HFF-Myc (cell line): Measurements from ENCODE around the gene SQOR.

Experiments used
- DNase-seq: peaks from one replicate; pipeline ENCODE4 v3.0.0-alpha.2; 2011; ENCODE audit warnings: low read depth; ENCODE audit errors: extremely low read depth
- H3K4me3 ChIP-seq: replicated peaks from 2 replicates; pipeline ENCODE4 v1.5.1; 2011; ENCODE audit warnings: low read depth, mild to moderate bottlenecking, control low read depth, low read length
- CTCF ChIP-seq: IDR thresholded peaks from 2 replicates; pipeline ENCODE4 v1.5.1; 2012; ENCODE audit warnings: mild to moderate bottlenecking, low read depth, low read length, control low read depth; ENCODE audit errors: missing control alignments

The SQOR gene

GRCh38 chr15:45715528-45715927 is 80.7 kb downstream of the SQOR start:
- DNase-seq, result no peak
- no peak overlapping the region for H3K4me3 ChIP-seq
- no peak for TF ChIP-seq CTCF

GRCh38 chr15:45719490-45719889 is 84.7 kb downstream of the SQOR start:
- TF ChIP-seq CTCF, result no peak
- no peak for DNase-seq
- no peak overlapping the region for H3K4me3 ChIP-seq

- no peak for TF ChIP-seq CTCF
- no peak for DNase-seq
- no peak overlapping the region for H3K4me3 ChIP-seq
These were observed 85.4 kb downstream of the SQOR start for GRCh38 chr15:45720183-45720582.

GRCh38 chr15:45728641-45729040 is 93.8 kb downstream of the SQOR start:
- no peak overlapping the region for H3K4me3 ChIP-seq
- no peak for DNase-seq
- no peak for TF ChIP-seq CTCF

GRCh38 chr15:45729141-45729540 is 94.3 kb downstream of the SQOR start:
- no peak for DNase-seq
- no peak overlapping the region for H3K4me3 ChIP-seq
- no peak for TF ChIP-seq CTCF

- DNase-seq, result no peak
- H3K4me3 ChIP-seq, result no peak overlapping the region
- no peak for TF ChIP-seq CTCF
These were observed 96.5 kb downstream of the SQOR start for GRCh38 chr15:45731343-45731742.

- no peak for DNase-seq
- no peak overlapping the region for H3K4me3 ChIP-seq
- TF ChIP-seq CTCF, result no peak
These were observed 97.8 kb downstream of the SQOR start for GRCh38 chr15:45732662-45733061.
